Activated CD4-positive, alpha-beta memory T cell treated with anti-CD3 and anti-CD28 coated beads for 36 hours (primary cell): ENCODE measurements around the gene CYP27B1. TPM values are rescaled to one million over a fixed set of nuclear protein-coding genes. Genes with fewer than 3 reads are reported as not detected.

Experiments
- CTCF ChIA-PET: fragments of 350-600 bp; sonication (Branson Sonifier 250); formaldehyde crosslinking; loops from one replicate; lab custom pipeline; 2021; ENCODE audit warnings: antibody characterized with exemption, inconsistent platforms; lab: Charles Lee
- POLR2A ChIA-PET: fragments of 350-600 bp; sonication (Branson Sonifier 250); formaldehyde crosslinking; loops from one replicate; lab custom pipeline; 2021; ENCODE audit warnings: antibody characterized with exemption; lab: Charles Lee
- DNase-seq: peaks from one replicate; pipeline ENCODE4 v3.0.0-alpha.2; 2020
- H3K27ac Mint-ChIP-seq: one replicate; pipeline ENCODE4 v1.8.0; 2021; ENCODE audit warnings: mixed read lengths
- H3K27me3 Mint-ChIP-seq: one replicate; pipeline ENCODE4 v1.8.0; 2021; ENCODE audit warnings: mixed read lengths
- H3K36me3 Mint-ChIP-seq: one replicate; pipeline ENCODE4 v1.8.0; 2021; ENCODE audit warnings: mixed read lengths
- H3K4me1 Mint-ChIP-seq: one replicate; pipeline ENCODE4 v1.8.0; 2021; ENCODE audit warnings: low read depth, mixed read lengths
- H3K4me3 Mint-ChIP-seq: one replicate; pipeline ENCODE4 v1.8.0; 2021; ENCODE audit warnings: mild to moderate bottlenecking, mixed read lengths
- H3K9me3 Mint-ChIP-seq: one replicate; pipeline ENCODE4 v1.8.0; 2021; ENCODE audit warnings: mixed read lengths
- intact Hi-C: fragments of 100-400 bp; cut with micrococcal nuclease; formaldehyde crosslinking; loops from one replicate; pipeline ENCODE4 v1.15.1; 2023
- total RNA-seq, 2 experiments: library from RNA; stranded (reverse); gene quantifications; one replicate each; pipeline ENCODE4 v1.2.3, GENCODE V29; 2021

The CYP27B1 gene
- total RNA-seq, 2 experiments from 2014 or later = 7.1 to 8.2 TPM

GRCh38 chr12:57750561-57751431, 16.1 kb downstream of the CYP27B1 start:
- peaks cover 46% of the 10 kb centered on the region for H3K36me3 Mint-ChIP-seq
- no peaks in the 10 kb centered on the region for H3K9me3 Mint-ChIP-seq
- H3K27me3 Mint-ChIP-seq = no peaks in the 10 kb centered on the region
- no peak for DNase-seq
- ChIA-PET POLR2A (no interaction called here), CTCF (interaction anchor here (1.0 kb wide), 1 partner anchor 8 kb away, joined by 3 read pairs; no protein-coding TSS in a partner anchor)
- peak overlapping the region; percentile 95 for H3K4me3 Mint-ChIP-seq
- H3K4me1 Mint-ChIP-seq = peaks cover 51% of the 10 kb centered on the region
- H3K27ac Mint-ChIP-seq = peak overlapping the region; percentile 91
- intact Hi-C loops = loop anchor here (10.0 kb wide), 1 partner anchor 676 kb away; the partner anchor contains the start of gene NEMP1

GRCh38 chr12:57749061-57749460, 17.8 kb downstream of the CYP27B1 start:
- DNase-seq = no peak
- Mint-ChIP-seq H3K27me3 (no peaks in the 10 kb centered on the region), H3K4me1 (peaks cover 61% of the 10 kb centered on the region), H3K9me3 (no peaks in the 10 kb centered on the region), H3K27ac (no peak overlapping the region), H3K4me3 (no peak overlapping the region), H3K36me3 (peaks cover 50% of the 10 kb centered on the region)
- intact Hi-C loops = no loop called here
- POLR2A ChIA-PET = no interaction called here
- CTCF ChIA-PET = interaction anchor here (1.0 to 1.4 kb wide), 2 partner anchors 11 to 165 kb away, joined by 3 to 5 read pairs; no protein-coding TSS in a partner anchor

- H3K27ac Mint-ChIP-seq = peak overlapping the region; percentile 88
- H3K36me3 Mint-ChIP-seq = peaks cover 36% of the 10 kb centered on the region
- intact Hi-C loops = no loop called here
- peak overlapping the region; percentile 93 for H3K4me3 Mint-ChIP-seq
- POLR2A ChIA-PET = no interaction called here
- H3K4me1 Mint-ChIP-seq = peaks cover 52% of the 10 kb centered on the region
- DNase-seq = no peak
- CTCF ChIA-PET = interaction anchor here (3.2 kb wide), 1 partner anchor 10 kb away, joined by 14 read pairs; no protein-coding TSS in a partner anchor
- no peaks in the 10 kb centered on the region for H3K9me3 Mint-ChIP-seq
- no peaks in the 10 kb centered on the region for H3K27me3 Mint-ChIP-seq
Observed at GRCh38 chr12:57746025-57746424, 20.9 kb downstream of the CYP27B1 start.

GRCh38 chr12:57745485-57745881, 21.4 kb downstream of the CYP27B1 start:
- intact Hi-C loops = loop anchor here (2.0 kb wide), 2 partner anchors 225 to 267 kb away; partner anchors contain the start of genes ARHGAP9 and DDIT3

GRCh38 chr12:57744777-57745484, 21.9 kb downstream of the CYP27B1 start, which contains the start of gene TSPAN31:
Gene TSPAN31, plus strand, starts transcription at chr12:57745039. Its CDS starts 116 bp downstream, at chr12:57745155.
- peak within 1 kb of the TSS; percentile 93 for H3K4me3 Mint-ChIP-seq
- H3K36me3 Mint-ChIP-seq = peaks cover 26% of the 10 kb centered on the region
- H3K27me3 Mint-ChIP-seq = no peaks in the 10 kb centered on the region
- no peaks in the 10 kb centered on the region for H3K9me3 Mint-ChIP-seq
- intact Hi-C loops = loop anchor here (1.0 to 5.0 kb wide), 7 partner anchors 7 to 266 kb away; partner anchors contain the start of genes ARHGAP9, B4GALNT1, CDK4 and DCTN2
- ChIA-PET CTCF (interaction anchor here (0.7 to 3.2 kb wide), 3 partner anchors 10 to 15 kb away, joined by 3 to 14 read pairs (median 7); partner anchors contain the start of gene MARCHF9), POLR2A (interaction anchor here (1.1 to 1.3 kb wide), 3 partner anchors 20 to 221 kb away, joined by 4 to 5 read pairs (median 4); partner anchors contain the start of genes EEF1AKMT3 and METTL1)
- peak within 1 kb of the TSS; percentile 88 for H3K27ac Mint-ChIP-seq
- peaks cover 50% of the 10 kb centered on the region for H3K4me1 Mint-ChIP-seq
- DNase-seq = peak; percentile 98

More at GRCh38 chr12:57745485-57745881, 21.4 kb downstream of the CYP27B1 start:
- CTCF ChIA-PET = interaction anchor here (1.4 to 3.2 kb wide), 2 partner anchors 11 to 14 kb away, joined by 7 to 14 read pairs; no protein-coding TSS in a partner anchor
- H3K4me3 Mint-ChIP-seq = peak overlapping the region; percentile 93
- peaks cover 30% of the 10 kb centered on the region for H3K36me3 Mint-ChIP-seq
- no peaks in the 10 kb centered on the region for H3K27me3 Mint-ChIP-seq
- H3K27ac Mint-ChIP-seq = peak overlapping the region; percentile 88
- H3K9me3 Mint-ChIP-seq = no peaks in the 10 kb centered on the region
- no peak for DNase-seq
- POLR2A ChIA-PET = interaction anchor here (1.1 to 1.3 kb wide), 3 partner anchors 19 to 221 kb away, joined by 4 to 5 read pairs (median 4); partner anchors contain the start of genes EEF1AKMT3 and METTL1
- peaks cover 52% of the 10 kb centered on the region for H3K4me1 Mint-ChIP-seq

- no peaks in the 10 kb centered on the region for H3K27me3 Mint-ChIP-seq
- H3K4me1 Mint-ChIP-seq = peaks cover 56% of the 10 kb centered on the region
- intact Hi-C loops = loop anchor here (1.0 to 5.0 kb wide), 7 partner anchors 8 to 265 kb away; partner anchors contain the start of genes ARHGAP9, B4GALNT1, CDK4 and DCTN2
- CTCF ChIA-PET = interaction anchor here (0.7 to 3.2 kb wide), 3 partner anchors 11 to 15 kb away, joined by 3 to 14 read pairs (median 7); partner anchors contain the start of gene MARCHF9
- H3K27ac Mint-ChIP-seq = peak overlapping the region; percentile 88
- POLR2A ChIA-PET = interaction anchor here (1.1 to 1.3 kb wide), 3 partner anchors 20 to 220 kb away, joined by 4 to 5 read pairs (median 4); partner anchors contain the start of genes EEF1AKMT3 and METTL1
- H3K36me3 Mint-ChIP-seq = peaks cover 26% of the 10 kb centered on the region
- H3K4me3 Mint-ChIP-seq = peak overlapping the region; percentile 93
- H3K9me3 Mint-ChIP-seq = no peaks in the 10 kb centered on the region
- DNase-seq = peak; percentile 89
Observed at GRCh38 chr12:57744194-57744776, 22.6 kb downstream of the CYP27B1 start.

- Mint-ChIP-seq H3K4me3 (peak overlapping the region; percentile 93), H3K27me3 (no peaks in the 10 kb centered on the region), H3K27ac (peak overlapping the region; percentile 88), H3K4me1 (peaks cover 58% of the 10 kb centered on the region), H3K9me3 (no peaks in the 10 kb centered on the region), H3K36me3 (peaks cover 26% of the 10 kb centered on the region)
- no peak for DNase-seq
- intact Hi-C loops = loop anchor here (1.0 to 5.0 kb wide), 7 partner anchors 9 to 265 kb away; partner anchors contain the start of genes ARHGAP9, B4GALNT1, CDK4 and DCTN2
- CTCF ChIA-PET = interaction anchor here (3.2 kb wide), 1 partner anchor 13 kb away, joined by 14 read pairs; no protein-coding TSS in a partner anchor
- POLR2A ChIA-PET = interaction anchor here (3.0 kb wide), 1 partner anchor 8 kb away, joined by 10 read pairs; the partner anchor contains the start of gene CDK4
Observed at GRCh38 chr12:57743769-57744168, 23.1 kb downstream of the CYP27B1 start.

- CTCF ChIA-PET = interaction anchor here (0.7 to 2.4 kb wide), 13 partner anchors 10 to 286 kb away, joined by 3 to 16 read pairs (median 4); partner anchors contain the start of genes B4GALNT1, CDK4, GLI1 and OS9
- Mint-ChIP-seq H3K27me3 (no peaks in the 10 kb centered on the region), H3K27ac (peak overlapping the region; percentile 94), H3K4me3 (peak overlapping the region; percentile 98), H3K4me1 (peaks cover 58% of the 10 kb centered on the region), H3K36me3 (peaks cover 15% of the 10 kb centered on the region), H3K9me3 (no peaks in the 10 kb centered on the region)
- POLR2A ChIA-PET = interaction anchor here (0.8 to 3.0 kb wide), 5 partner anchors 10 to 107 kb away, joined by 3 to 11 read pairs (median 3); partner anchors contain the start of genes CDK4 and OS9
- intact Hi-C loops = loop anchor here (1.0 to 5.0 kb wide), 3 partner anchors 110 to 195 kb away; partner anchors contain the start of genes B4GALNT1 and DCTN2
- peak; percentile 91 for DNase-seq
Observed at GRCh38 chr12:57741844-57742738, 24.8 kb downstream of the CYP27B1 start.

- CTCF ChIA-PET = interaction anchor here (0.7 to 2.4 kb wide), 13 partner anchors 11 to 285 kb away, joined by 3 to 16 read pairs (median 4); partner anchors contain the start of genes B4GALNT1, CDK4, GLI1 and OS9
- DNase-seq = no peak
- POLR2A ChIA-PET = interaction anchor here (0.8 to 3.0 kb wide), 5 partner anchors 11 to 107 kb away, joined by 3 to 11 read pairs (median 3); partner anchors contain the start of genes CDK4 and OS9
- H3K4me1 Mint-ChIP-seq = peaks cover 62% of the 10 kb centered on the region
- peak overlapping the region; percentile 94 for H3K27ac Mint-ChIP-seq
- no peaks in the 10 kb centered on the region for H3K27me3 Mint-ChIP-seq
- H3K4me3 Mint-ChIP-seq = peak overlapping the region; percentile 98
- H3K36me3 Mint-ChIP-seq = peaks cover 18% of the 10 kb centered on the region
- intact Hi-C loops = loop anchor here (1.0 to 5.0 kb wide), 3 partner anchors 109 to 194 kb away; partner anchors contain the start of genes B4GALNT1 and DCTN2
- no peaks in the 10 kb centered on the region for H3K9me3 Mint-ChIP-seq
Observed at GRCh38 chr12:57741413-57741789, 25.5 kb downstream of the CYP27B1 start.
